HEK293 (cell line): ENCODE results near the gene SLC18A3.

Source experiments
- CTCF ChIA-PET: fragments of 350-600 bp; formaldehyde crosslinking; extraction: SDS; loops from one replicate; lab custom pipeline; 2021; ENCODE audit warnings: antibody characterized with exemption; lab: Yijun Ruan, JAX
- POLR2A ChIA-PET: fragments of 300-600 bp; formaldehyde crosslinking; extraction: SDS; loops from one replicate; lab custom pipeline; 2020; ENCODE audit warnings: antibody characterized with exemption, inconsistent platforms; lab: Yijun Ruan, JAX
- H3K27ac ChIP-seq: fragments of 200-500 bp; sonication (Bioruptor generic); 2 replicates; pipeline ENCODE4 v1.5.1; 2014; ENCODE audit warnings: low read depth, low read length, control low read depth, inconsistent platforms; ENCODE audit errors: extremely low read depth
- H3K36me3 ChIP-seq, 2 experiments: fragments of 200-500 bp in 1 of 2; sonication (Bioruptor generic) in 1 of 2; 1 replicate in 1 of 2; 2 replicates in 1 of 2; pipeline ENCODE4 v1.5.1; 2014 to 2017; ENCODE audit warnings: inconsistent platforms in 2 of 2, low read length in 2 of 2; ENCODE audit not compliant: control insufficient read depth in 2 of 2, insufficient read depth in 1 of 2
- H3K4me1 ChIP-seq: fragments of 200-500 bp; sonication (Bioruptor generic); 2 replicates; pipeline ENCODE4 v1.5.1; 2014; ENCODE audit warnings: mild to moderate bottlenecking, low read length, inconsistent platforms; ENCODE audit not compliant: control insufficient read depth, insufficient read depth
- H3K4me3 ChIP-seq: 2 replicates; pipeline ENCODE4 v1.5.1; 2011; ENCODE audit warnings: low read depth, mild to moderate bottlenecking, control low read depth, low read length, moderate library complexity
- H3K9me3 ChIP-seq: fragments of 200-500 bp; sonication (Bioruptor generic); 2 replicates; pipeline ENCODE4 v1.5.1; 2014; ENCODE audit warnings: low read depth, low read length, inconsistent platforms; ENCODE audit not compliant: control insufficient read depth, insufficient read depth
- GLIS1 ChIP-seq: fragments of 450-650 bp; formaldehyde crosslinking; IDR thresholded peaks from 2 replicates; pipeline ENCODE4 v1.5.1; 2016; ENCODE audit warnings: missing biosample characterization, missing genetic modification characterization
- HOXC10 ChIP-seq: sonication (generic); formaldehyde crosslinking; IDR thresholded peaks from 2 replicates; pipeline ENCODE4 v1.8.1; 2023; ENCODE audit warnings: mild to moderate bottlenecking, missing genetic modification reagents
- SALL2 ChIP-seq: fragments of 450-650 bp; formaldehyde crosslinking; IDR thresholded peaks from 2 replicates; pipeline ENCODE4 v1.5.0; 2017; ENCODE audit warnings: missing biosample characterization, mild to moderate bottlenecking, missing genetic modification characterization, borderline replicate concordance
- SP3 ChIP-seq: fragments of 450-650 bp; formaldehyde crosslinking; IDR thresholded peaks from 2 replicates; pipeline ENCODE4 v1.5.1; 2016; ENCODE audit warnings: missing biosample characterization, missing genetic modification characterization
- ZBTB20 ChIP-seq: fragments of 450-650 bp; formaldehyde crosslinking; IDR thresholded peaks from 2 replicates; pipeline ENCODE4 v1.5.1; 2016; ENCODE audit warnings: missing biosample characterization, missing genetic modification characterization
- ZBTB21 ChIP-seq: fragments of 450-650 bp; formaldehyde crosslinking; IDR thresholded peaks from 2 replicates; pipeline ENCODE4 v1.5.1; 2017; ENCODE audit warnings: missing biosample characterization, missing genetic modification characterization
- ZBTB48 ChIP-seq: fragments of 450-650 bp; formaldehyde crosslinking; IDR thresholded peaks from 2 replicates; pipeline ENCODE4 v1.5.1; 2016; ENCODE audit warnings: missing biosample characterization, missing genetic modification characterization
- ZBTB7A ChIP-seq: fragments of 450-650 bp; formaldehyde crosslinking; IDR thresholded peaks from 2 replicates; pipeline ENCODE4 v1.5.1; 2016; ENCODE audit warnings: low read depth, missing biosample characterization, missing genetic modification characterization
- ZNF10 ChIP-seq: fragments of 450-650 bp; formaldehyde crosslinking; IDR thresholded peaks from 2 replicates; pipeline ENCODE4 v1.5.1; 2017; ENCODE audit warnings: missing biosample characterization, missing genetic modification characterization
- ZNF221 ChIP-seq: fragments of 450-650 bp; formaldehyde crosslinking; IDR thresholded peaks from 2 replicates; pipeline ENCODE4 v1.5.1; 2017; ENCODE audit warnings: missing biosample characterization, missing genetic modification characterization, borderline replicate concordance
- ZNF24 ChIP-seq: fragments of 450-650 bp; formaldehyde crosslinking; IDR thresholded peaks from 2 replicates; pipeline ENCODE4 v1.5.1; 2016; ENCODE audit warnings: missing biosample characterization, missing genetic modification characterization
- ZNF248 ChIP-seq: fragments of 450-650 bp; formaldehyde crosslinking; IDR thresholded peaks from 2 replicates; pipeline ENCODE4 v1.5.1; 2017; ENCODE audit warnings: missing biosample characterization, missing genetic modification characterization
- ZNF266 ChIP-seq: fragments of 450-650 bp; formaldehyde crosslinking; IDR thresholded peaks from 2 replicates; pipeline ENCODE4 v1.5.1; 2016; ENCODE audit warnings: missing biosample characterization, missing genetic modification characterization, low read depth
- ZNF350 ChIP-seq: fragments of 450-650 bp; formaldehyde crosslinking; IDR thresholded peaks from 2 replicates; pipeline ENCODE4 v1.5.0; 2017; ENCODE audit warnings: missing biosample characterization, mild to moderate bottlenecking, missing genetic modification characterization
- ZNF366 ChIP-seq: fragments of 450-650 bp; formaldehyde crosslinking; conservative IDR thresholded peaks from 2 replicates; pipeline ENCODE4 v1.5.1; 2016; ENCODE audit warnings: missing biosample characterization, missing genetic modification characterization
- ZNF394 ChIP-seq: fragments of 450-650 bp; formaldehyde crosslinking; IDR thresholded peaks from 2 replicates; pipeline ENCODE4 v1.5.1; 2016; ENCODE audit warnings: missing biosample characterization, missing genetic modification characterization, mild to moderate bottlenecking, moderate library complexity, borderline replicate concordance
- ZNF501 ChIP-seq: fragments of 450-650 bp; formaldehyde crosslinking; IDR thresholded peaks from 2 replicates; pipeline ENCODE4 v1.5.1; 2016; ENCODE audit warnings: missing biosample characterization, missing genetic modification characterization
- ZNF544 ChIP-seq: fragments of 450-650 bp; formaldehyde crosslinking; IDR thresholded peaks from 2 replicates; pipeline ENCODE4 v1.5.0; 2017; ENCODE audit warnings: missing biosample characterization, missing genetic modification characterization
- ZNF549 ChIP-seq: fragments of 450-650 bp; IDR thresholded peaks from 2 replicates; pipeline ENCODE4 v1.5.1; 2018; ENCODE audit warnings: missing biosample characterization, missing genetic modification characterization, mild to moderate bottlenecking, inconsistent platforms, moderate library complexity
- ZNF558 ChIP-seq: fragments of 450-650 bp; formaldehyde crosslinking; IDR thresholded peaks from 2 replicates; pipeline ENCODE4 v1.5.1; 2016; ENCODE audit warnings: missing biosample characterization, missing genetic modification characterization
- ZNF621 ChIP-seq: fragments of 450-650 bp; formaldehyde crosslinking; IDR thresholded peaks from 2 replicates; pipeline ENCODE4 v1.5.1; 2017; ENCODE audit warnings: missing biosample characterization, missing genetic modification characterization
- ZNF629 ChIP-seq: fragments of 450-650 bp; formaldehyde crosslinking; IDR thresholded peaks from 2 replicates; pipeline ENCODE4 v1.5.1; 2017; ENCODE audit warnings: missing biosample characterization, missing genetic modification characterization
- ZNF747 ChIP-seq: fragments of 450-650 bp; formaldehyde crosslinking; IDR thresholded peaks from 2 replicates; pipeline ENCODE4 v1.5.1; 2016; ENCODE audit warnings: missing biosample characterization, missing genetic modification characterization
- TF ChIP-seq, protein P1 (sequence below): fragments of 450-650 bp; formaldehyde crosslinking; IDR thresholded peaks from 2 replicates; pipeline ENCODE4 v1.5.1; 2016; ENCODE audit warnings: missing biosample characterization, missing genetic modification characterization
- TF ChIP-seq, protein P2 (sequence below): fragments of 450-650 bp; formaldehyde crosslinking; IDR thresholded peaks from 2 replicates; pipeline ENCODE4 v1.5.1; 2016; ENCODE audit warnings: missing biosample characterization, missing genetic modification characterization

SLC18A3 gene

DNA sequence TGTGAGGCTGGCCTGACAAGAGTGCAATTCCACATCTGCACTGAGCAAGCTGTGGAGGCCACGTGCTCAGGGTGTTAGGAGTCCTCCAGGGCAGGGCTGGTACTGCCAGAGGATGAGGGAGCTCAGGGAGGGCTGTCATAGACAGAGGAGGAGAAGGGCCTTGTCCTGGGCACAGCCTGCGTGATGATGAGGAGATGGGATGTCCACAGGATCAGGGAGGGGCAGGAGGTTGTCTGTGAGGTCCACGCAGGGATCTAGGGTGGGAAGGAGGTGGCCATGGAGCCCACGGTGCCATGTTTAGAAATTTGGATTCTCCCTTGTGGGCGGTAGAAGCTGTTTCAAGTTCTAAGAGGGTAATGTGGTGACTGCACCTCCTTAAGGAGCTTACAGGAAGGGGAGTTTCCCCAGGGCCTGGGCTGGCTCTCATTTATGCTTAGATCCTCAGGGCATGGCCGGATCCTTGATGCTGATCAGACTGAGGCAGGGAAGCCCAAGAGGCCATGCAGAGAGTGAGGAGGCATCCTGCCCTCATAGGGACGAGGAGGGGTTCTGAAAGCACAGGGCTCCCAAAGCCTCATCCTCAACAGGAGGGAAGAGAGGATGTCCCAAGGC is 34.0 kb downstream of the SLC18A3 start (continued):
- TF ChIP-seq ZNF747 (tag by site-specific recombination) (no peak), ZNF248 (tag by site-specific recombination) (no peak), ZNF544 (tag by site-specific recombination) (no peak), HOXC10 (CRISPR knock-in tag) (no peak), ZNF629 (no peak), ZBTB48 (tag by site-specific recombination) (no peak), ZBTB20 (tag by site-specific recombination) (no peak), ZNF549 (tag by site-specific recombination) (no peak), ZNF10 (no peak), ZNF558 (tag by site-specific recombination) (no peak), ZNF394 (tag by site-specific recombination) (no peak), SALL2 (no peak)
- TF ChIP-seq, protein P1, sequence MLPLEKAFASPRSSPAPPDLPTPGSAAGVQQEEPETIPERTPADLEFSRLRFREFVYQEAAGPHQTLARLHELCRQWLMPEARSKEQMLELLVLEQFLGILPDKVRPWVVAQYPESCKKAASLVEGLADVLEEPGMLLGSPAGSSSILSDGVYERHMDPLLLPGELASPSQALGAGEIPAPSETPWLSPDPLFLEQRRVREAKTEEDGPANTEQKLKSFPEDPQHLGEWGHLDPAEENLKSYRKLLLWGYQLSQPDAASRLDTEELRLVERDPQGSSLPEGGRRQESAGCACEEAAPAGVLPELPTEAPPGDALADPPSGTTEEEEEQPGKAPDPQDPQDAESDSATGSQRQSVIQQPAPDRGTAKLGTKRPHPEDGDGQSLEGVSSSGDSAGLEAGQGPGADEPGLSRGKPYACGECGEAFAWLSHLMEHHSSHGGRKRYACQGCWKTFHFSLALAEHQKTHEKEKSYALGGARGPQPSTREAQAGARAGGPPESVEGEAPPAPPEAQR (tag by site-specific recombination) = no peak
- TF ChIP-seq, protein P2, sequence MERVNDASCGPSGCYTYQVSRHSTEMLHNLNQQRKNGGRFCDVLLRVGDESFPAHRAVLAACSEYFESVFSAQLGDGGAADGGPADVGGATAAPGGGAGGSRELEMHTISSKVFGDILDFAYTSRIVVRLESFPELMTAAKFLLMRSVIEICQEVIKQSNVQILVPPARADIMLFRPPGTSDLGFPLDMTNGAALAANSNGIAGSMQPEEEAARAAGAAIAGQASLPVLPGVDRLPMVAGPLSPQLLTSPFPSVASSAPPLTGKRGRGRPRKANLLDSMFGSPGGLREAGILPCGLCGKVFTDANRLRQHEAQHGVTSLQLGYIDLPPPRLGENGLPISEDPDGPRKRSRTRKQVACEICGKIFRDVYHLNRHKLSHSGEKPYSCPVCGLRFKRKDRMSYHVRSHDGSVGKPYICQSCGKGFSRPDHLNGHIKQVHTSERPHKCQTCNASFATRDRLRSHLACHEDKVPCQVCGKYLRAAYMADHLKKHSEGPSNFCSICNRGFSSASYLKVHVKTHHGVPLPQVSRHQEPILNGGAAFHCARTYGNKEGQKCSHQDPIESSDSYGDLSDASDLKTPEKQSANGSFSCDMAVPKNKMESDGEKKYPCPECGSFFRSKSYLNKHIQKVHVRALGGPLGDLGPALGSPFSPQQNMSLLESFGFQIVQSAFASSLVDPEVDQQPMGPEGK = no peak

DNA sequence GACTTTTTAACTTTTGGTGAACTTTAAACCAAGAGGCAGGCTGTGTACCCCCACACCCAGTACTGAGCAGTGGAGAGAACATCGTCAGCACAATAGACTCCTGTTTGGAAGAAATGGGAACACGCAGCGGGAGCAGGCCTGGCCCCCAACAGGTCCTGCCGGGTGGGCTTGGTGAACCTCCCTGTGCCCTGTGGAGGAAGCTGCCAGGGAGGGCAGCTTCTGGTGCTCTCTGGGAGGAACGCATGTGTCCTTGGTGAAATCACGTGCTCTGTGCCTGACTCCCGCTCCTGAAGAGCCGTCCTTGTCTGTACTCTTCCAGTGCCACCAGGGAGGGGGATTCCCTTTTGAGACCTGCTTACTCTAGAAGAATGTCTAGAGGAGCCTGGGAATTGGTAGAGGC is 35.3 kb downstream of the SLC18A3 start:
- Histone ChIP-seq H3K4me3 (no peak overlapping the region), H3K27ac (no peak overlapping the region), H3K4me1 (no peaks in the 10 kb centered on the region), H3K36me3 (no peaks in the 10 kb centered on the region), H3K9me3 (no peaks in the 10 kb centered on the region)
- TF ChIP-seq ZBTB7A (tag by site-specific recombination) (no peak), ZNF558 (tag by site-specific recombination) (no peak), ZNF501 (tag by site-specific recombination) (no peak), SP3 (tag by site-specific recombination) (no peak), ZNF221 (tag by site-specific recombination) (no peak), ZNF621 (no peak), ZNF24 (tag by site-specific recombination) (no peak), ZNF366 (tag by site-specific recombination) (no peak), ZNF350 (tag by site-specific recombination) (no peak), ZBTB21 (tag by site-specific recombination) (no peak), ZNF266 (no peak), GLIS1 (tag by site-specific recombination) (no peak)
- ChIA-PET CTCF (interaction anchor here (0.8 kb wide), 1 partner anchor 11 kb away, joined by 3 read pairs; no protein-coding TSS in a partner anchor), POLR2A (no interaction called here)
